ENCODE results near the gene THADA.

GRCh38 chr2:43388371-43388770 lies 207.5 kb downstream of the THADA start:
- no peak for TF ChIP-seq EZH2phosphoT487 (IDR thresholded peaks at IDR 0.05; ENCODE audit: borderline replicate concordance, low read length)
- TF ChIP-seq, protein P1, sequence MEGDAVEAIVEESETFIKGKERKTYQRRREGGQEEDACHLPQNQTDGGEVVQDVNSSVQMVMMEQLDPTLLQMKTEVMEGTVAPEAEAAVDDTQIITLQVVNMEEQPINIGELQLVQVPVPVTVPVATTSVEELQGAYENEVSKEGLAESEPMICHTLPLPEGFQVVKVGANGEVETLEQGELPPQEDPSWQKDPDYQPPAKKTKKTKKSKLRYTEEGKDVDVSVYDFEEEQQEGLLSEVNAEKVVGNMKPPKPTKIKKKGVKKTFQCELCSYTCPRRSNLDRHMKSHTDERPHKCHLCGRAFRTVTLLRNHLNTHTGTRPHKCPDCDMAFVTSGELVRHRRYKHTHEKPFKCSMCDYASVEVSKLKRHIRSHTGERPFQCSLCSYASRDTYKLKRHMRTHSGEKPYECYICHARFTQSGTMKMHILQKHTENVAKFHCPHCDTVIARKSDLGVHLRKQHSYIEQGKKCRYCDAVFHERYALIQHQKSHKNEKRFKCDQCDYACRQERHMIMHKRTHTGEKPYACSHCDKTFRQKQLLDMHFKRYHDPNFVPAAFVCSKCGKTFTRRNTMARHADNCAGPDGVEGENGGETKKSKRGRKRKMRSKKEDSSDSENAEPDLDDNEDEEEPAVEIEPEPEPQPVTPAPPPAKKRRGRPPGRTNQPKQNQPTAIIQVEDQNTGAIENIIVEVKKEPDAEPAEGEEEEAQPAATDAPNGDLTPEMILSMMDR (IDR thresholded peaks at IDR 0.05; ENCODE audit: low read depth, low read length, poor library complexity, severe bottlenecking): no peak

Measured in DOHH2 (cell line).